K562 (cell line): ENCODE measurements around the gene GFI1B. TPM values are rescaled to one million over a fixed set of nuclear protein-coding genes. Genes with fewer than 3 reads are reported as not detected.
A peak's percentile ranks its signal among the peaks of the same experiment; 100 is the strongest.

ENCODE experiments used
- AFF4 ChIP-seq: sonication (generic); formaldehyde crosslinking; IDR thresholded peaks from 2 replicates; pipeline ENCODE4 v1.8.0; 2023; ENCODE audit warnings: mild to moderate bottlenecking, missing genetic modification reagents
- ARNT ChIP-seq, 2 experiments: fragments of 450-650 bp; IDR thresholded peaks; 2 replicates each; pipeline ENCODE4 v1.6.1; 2016; ENCODE audit warnings: mild to moderate bottlenecking in 1 of 2
- ATF4 ChIP-seq: fragments of 450-650 bp; formaldehyde crosslinking; IDR thresholded peaks from 2 replicates; pipeline ENCODE4 v1.4.0; 2022; ENCODE audit warnings: mild to moderate bottlenecking, moderate library complexity
- BRD4 ChIP-seq: fragments of 200-600 bp; sonication (generic); IDR thresholded peaks from 2 replicates; pipeline ENCODE4 v1.6.1; 2017; ENCODE audit warnings: inconsistent platforms
- FOSL1 ChIP-seq: fragments of 200-800 bp; sonication (Bioruptor generic); conservative IDR thresholded peaks from 2 replicates; pipeline ENCODE4 v1.6.1; 2016; ENCODE audit warnings: missing genetic modification characterization, missing compliant biosample characterization
- FOXP1 ChIP-seq: sonication (generic); formaldehyde crosslinking; IDR thresholded peaks from 2 replicates; pipeline ENCODE4 v1.8.0; 2022; ENCODE audit warnings: mild to moderate bottlenecking, missing genetic modification reagents
- NFE2L1 ChIP-seq: fragments of 450-650 bp; IDR thresholded peaks from 2 replicates; pipeline ENCODE4 v1.6.1; 2016; ENCODE audit warnings: missing genetic modification characterization, low read depth, mild to moderate bottlenecking, missing compliant biosample characterization, moderate library complexity, borderline replicate concordance
- SMAD4 ChIP-seq: fragments of 250-450 bp; sonication (Bioruptor Pico); conservative IDR thresholded peaks from 2 replicates; pipeline ENCODE4 v1.8.0; 2021; ENCODE audit warnings: inconsistent platforms, mild to moderate bottlenecking, moderate library complexity
- SMARCE1 ChIP-seq: fragments of 450-650 bp; IDR thresholded peaks from 2 replicates; pipeline ENCODE4 v1.7.1; 2016; ENCODE audit warnings: mild to moderate bottlenecking
- SRSF3 ChIP-seq: fragments of 200-400 bp; formaldehyde crosslinking; IDR thresholded peaks from 2 replicates; pipeline ENCODE4 v1.6.1; 2016; ENCODE audit warnings: mild to moderate bottlenecking, low read length, moderate library complexity; ENCODE audit not compliant: insufficient read depth
- STAT5A ChIP-seq: IDR thresholded peaks from 2 replicates; pipeline ENCODE4 v1.6.1; 2012; ENCODE audit warnings: low read length, inconsistent platforms, borderline replicate concordance
- ZNF431 ChIP-seq: sonication (generic); formaldehyde crosslinking; IDR thresholded peaks from 2 replicates; pipeline ENCODE4 v1.8.0; 2022; ENCODE audit warnings: mild to moderate bottlenecking, missing genetic modification reagents
- ZNF699 ChIP-seq: fragments of 250-450 bp; sonication (Bioruptor Pico); IDR thresholded peaks from 2 replicates; pipeline ENCODE4 v1.8.0; 2021; ENCODE audit warnings: mild to moderate bottlenecking, moderate library complexity; ENCODE audit not compliant: insufficient replicate concordance
- polyA plus RNA-seq, 8 experiments: library from polyadenylated mRNA; depleted of rRNA in 4 of 8; stranded (reverse) in 5 of 8; unstranded in 3 of 8; fragments of >200 nt; fragmentation: Nextera tagmentation in 2 of 8; fragmentation: Illumina TruSeq in 1 of 8; extraction: Ambion mirVana in 2 of 8; extraction: Trizol in 1 of 8; gene quantifications; 2 replicates each; pipeline versions ENCODE4 v1.2.1 to v1.2.3, GENCODE V29; 2011 to 2014; ENCODE audit warnings: inconsistent platforms in 1 of 8, missing spikeins in 1 of 8
- total RNA-seq, 7 experiments: library from RNA; depleted of rRNA in 6 of 7; stranded (reverse); fragments of >200 nt in 6 of 7; fragmentation: Illumina TruSeq in 2 of 7; extraction: Trizol in 2 of 7; gene quantifications; 2 replicates each; pipeline versions ENCODE4 v1.2.1 to v1.2.3, GENCODE V29; 2011 to 2021; ENCODE audit warnings: low replicate concordance in 1 of 7
- TF ChIP-seq, protein P1 (sequence below): fragments of 250-450 bp; sonication (Bioruptor Pico); IDR thresholded peaks from 2 replicates; pipeline ENCODE4 v1.4.0; 2020; ENCODE audit warnings: mild to moderate bottlenecking, moderate library complexity
- TF ChIP-seq, protein P2 (sequence below): fragments of 450-650 bp; IDR thresholded peaks from one replicate; pipeline ENCODE4 v1.6.1; 2018; ENCODE audit warnings: mild to moderate bottlenecking, moderate library complexity; ENCODE audit not compliant: partially characterized antibody

Gene GFI1B
- total and polyA plus RNA-seq, 9 of the 15 experiments (the other 6 are each of a cell fraction or from before 2014, with no cell fraction given), result 8.0 to 75.7 (median 34.5) TPM

DNA sequence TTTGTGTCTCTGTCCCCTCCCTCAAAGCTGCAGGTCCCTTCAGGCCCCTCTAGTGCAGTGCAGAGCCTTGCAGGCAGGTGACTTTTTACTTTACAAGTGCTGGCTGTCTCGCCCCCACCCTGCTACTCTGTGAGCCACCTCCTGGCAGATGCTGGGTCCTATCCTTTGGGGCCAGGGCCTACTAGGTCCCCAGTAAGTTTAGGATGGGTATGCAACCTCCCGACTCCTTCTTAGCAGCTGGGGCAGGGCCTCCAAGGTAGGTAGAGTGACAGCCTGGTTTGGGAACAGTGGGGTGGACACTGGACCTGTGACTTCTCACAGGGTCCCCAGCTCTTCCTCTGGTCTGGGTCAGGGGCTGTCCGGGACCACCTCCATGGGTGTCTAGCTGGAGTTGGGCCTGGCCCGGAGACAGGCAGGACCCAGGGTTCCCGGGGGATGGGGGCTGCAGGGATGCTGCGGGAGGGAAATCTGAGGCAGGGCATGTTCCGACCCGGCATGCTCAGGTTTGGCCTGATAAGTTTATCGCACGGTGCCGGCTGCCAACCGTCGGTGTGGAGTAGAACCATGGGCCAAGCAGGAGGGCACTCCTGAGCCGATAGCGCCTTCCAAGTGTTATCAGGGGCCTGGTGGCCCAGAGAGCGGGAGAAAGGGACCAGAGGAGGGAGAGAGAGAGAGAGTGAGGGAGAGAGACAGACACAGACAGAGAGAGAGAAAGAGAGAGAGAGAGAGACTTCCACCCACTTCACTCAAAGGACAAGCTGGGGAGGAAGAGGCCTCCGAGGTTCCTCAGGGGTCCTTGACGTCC lies 20.5 kb downstream of the GFI1B start (continued):
- TF ChIP-seq, protein P1, sequence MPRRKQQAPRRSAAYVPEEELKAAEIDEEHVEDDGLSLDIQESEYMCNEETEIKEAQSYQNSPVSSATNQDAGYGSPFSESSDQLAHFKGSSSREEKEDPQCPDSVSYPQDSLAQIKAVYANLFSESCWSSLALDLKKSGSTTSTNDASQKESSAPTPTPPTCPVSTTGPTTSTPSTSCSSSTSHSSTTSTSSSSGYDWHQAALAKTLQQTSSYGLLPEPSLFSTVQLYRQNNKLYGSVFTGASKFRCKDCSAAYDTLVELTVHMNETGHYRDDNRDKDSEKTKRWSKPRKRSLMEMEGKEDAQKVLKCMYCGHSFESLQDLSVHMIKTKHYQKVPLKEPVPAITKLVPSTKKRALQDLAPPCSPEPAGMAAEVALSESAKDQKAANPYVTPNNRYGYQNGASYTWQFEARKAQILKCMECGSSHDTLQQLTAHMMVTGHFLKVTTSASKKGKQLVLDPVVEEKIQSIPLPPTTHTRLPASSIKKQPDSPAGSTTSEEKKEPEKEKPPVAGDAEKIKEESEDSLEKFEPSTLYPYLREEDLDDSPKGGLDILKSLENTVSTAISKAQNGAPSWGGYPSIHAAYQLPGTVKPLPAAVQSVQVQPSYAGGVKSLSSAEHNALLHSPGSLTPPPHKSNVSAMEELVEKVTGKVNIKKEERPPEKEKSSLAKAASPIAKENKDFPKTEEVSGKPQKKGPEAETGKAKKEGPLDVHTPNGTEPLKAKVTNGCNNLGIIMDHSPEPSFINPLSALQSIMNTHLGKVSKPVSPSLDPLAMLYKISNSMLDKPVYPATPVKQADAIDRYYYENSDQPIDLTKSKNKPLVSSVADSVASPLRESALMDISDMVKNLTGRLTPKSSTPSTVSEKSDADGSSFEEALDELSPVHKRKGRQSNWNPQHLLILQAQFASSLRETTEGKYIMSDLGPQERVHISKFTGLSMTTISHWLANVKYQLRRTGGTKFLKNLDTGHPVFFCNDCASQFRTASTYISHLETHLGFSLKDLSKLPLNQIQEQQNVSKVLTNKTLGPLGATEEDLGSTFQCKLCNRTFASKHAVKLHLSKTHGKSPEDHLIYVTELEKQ (CRISPR knock-in tag), result 0 out of 2 replicates have a peak, but pooled peaks have one; percentile 32
- TF ChIP-seq STAT5A, result peak; percentile 80
- no peak for TF ChIP-seq AFF4 (CRISPR knock-in tag)
- peak; percentile 97 for TF ChIP-seq SMAD4 (CRISPR knock-in tag)
- TF ChIP-seq FOXP1 (CRISPR knock-in tag), result no peak
- TF ChIP-seq BRD4, result 0 out of 2 replicates have a peak, but pooled peaks have one; percentile 41
- no peak for TF ChIP-seq ZNF699 (CRISPR knock-in tag)
- no peak for TF ChIP-seq FOSL1 (tag)
- TF ChIP-seq SMARCE1, result peak; percentile 87
- TF ChIP-seq ATF4 (CRISPR knock-in tag), result no peak
- 0 out of 2 replicates have a peak, but pooled peaks have one; percentile 16 for TF ChIP-seq ZNF431
- no peak for TF ChIP-seq NFE2L1 (tag)
- TF ChIP-seq, protein P2, sequence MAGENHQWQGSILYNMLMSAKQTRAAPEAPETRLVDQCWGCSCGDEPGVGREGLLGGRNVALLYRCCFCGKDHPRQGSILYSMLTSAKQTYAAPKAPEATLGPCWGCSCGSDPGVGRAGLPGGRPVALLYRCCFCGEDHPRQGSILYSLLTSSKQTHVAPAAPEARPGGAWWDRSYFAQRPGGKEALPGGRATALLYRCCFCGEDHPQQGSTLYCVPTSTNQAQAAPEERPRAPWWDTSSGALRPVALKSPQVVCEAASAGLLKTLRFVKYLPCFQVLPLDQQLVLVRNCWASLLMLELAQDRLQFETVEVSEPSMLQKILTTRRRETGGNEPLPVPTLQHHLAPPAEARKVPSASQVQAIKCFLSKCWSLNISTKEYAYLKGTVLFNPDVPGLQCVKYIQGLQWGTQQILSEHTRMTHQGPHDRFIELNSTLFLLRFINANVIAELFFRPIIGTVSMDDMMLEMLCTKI, result no peak
- peak; percentile 43 to 95; a peak in 2 of 4 replicates for TF ChIP-seq ARNT (IDR thresholded peaks at IDR 0.05)
- TF ChIP-seq SRSF3, result no peak
